ENCODE measurements around the gene PSMA3.

DNA sequence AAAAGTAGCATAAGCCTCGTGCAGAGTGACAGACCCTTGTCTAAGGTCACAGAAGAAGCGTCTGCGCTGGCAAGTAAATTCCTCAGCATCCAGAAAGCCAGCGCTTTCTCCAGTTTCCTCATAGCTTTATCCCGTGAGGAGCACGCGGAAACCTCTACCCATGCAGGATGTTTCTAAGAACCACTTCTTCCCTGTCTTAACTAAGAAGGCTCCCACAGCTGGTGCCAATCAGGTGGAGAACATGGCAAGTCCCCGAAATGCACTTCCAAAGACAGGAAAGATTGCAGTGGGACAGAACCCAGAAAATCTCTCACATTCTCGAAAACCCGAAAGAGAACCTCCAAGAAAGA, 52.7 kb downstream of the PSMA3 start:
- TF ChIP-seq, protein P1, sequence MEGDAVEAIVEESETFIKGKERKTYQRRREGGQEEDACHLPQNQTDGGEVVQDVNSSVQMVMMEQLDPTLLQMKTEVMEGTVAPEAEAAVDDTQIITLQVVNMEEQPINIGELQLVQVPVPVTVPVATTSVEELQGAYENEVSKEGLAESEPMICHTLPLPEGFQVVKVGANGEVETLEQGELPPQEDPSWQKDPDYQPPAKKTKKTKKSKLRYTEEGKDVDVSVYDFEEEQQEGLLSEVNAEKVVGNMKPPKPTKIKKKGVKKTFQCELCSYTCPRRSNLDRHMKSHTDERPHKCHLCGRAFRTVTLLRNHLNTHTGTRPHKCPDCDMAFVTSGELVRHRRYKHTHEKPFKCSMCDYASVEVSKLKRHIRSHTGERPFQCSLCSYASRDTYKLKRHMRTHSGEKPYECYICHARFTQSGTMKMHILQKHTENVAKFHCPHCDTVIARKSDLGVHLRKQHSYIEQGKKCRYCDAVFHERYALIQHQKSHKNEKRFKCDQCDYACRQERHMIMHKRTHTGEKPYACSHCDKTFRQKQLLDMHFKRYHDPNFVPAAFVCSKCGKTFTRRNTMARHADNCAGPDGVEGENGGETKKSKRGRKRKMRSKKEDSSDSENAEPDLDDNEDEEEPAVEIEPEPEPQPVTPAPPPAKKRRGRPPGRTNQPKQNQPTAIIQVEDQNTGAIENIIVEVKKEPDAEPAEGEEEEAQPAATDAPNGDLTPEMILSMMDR (IDR thresholded peaks at IDR 0.05; ENCODE audit: insufficient read depth, low read depth, low read length): no peak
- no peak for TF ChIP-seq EZH2 (IDR thresholded peaks at IDR 0.05; ENCODE audit: insufficient read depth, low read length)

Data from astrocyte (in vitro differentiated cells and primary cell).